Adrenal gland (tissue), 5 donors: Measurements from ENCODE around the gene TOR2A.

Experiments
- CTCF ChIP-seq, 6 experiments: fragments of 450-650 bp in 4 of 6; fragments of 200-600 bp in 2 of 6; sonication (generic) in 1 of 6; IDR thresholded peaks; 1 replicate in 5 of 6; 2 replicates in 1 of 6; pipeline versions ENCODE4 v1.5.1 to v1.8.0; 2016 to 2021; ENCODE audit warnings: antibody characterized with exemption in 6 of 6, mild to moderate bottlenecking in 2 of 6, moderate library complexity in 1 of 6
- POLR2A ChIP-seq, 2 donors: fragments of 450-650 bp; IDR thresholded peaks; one replicate each; pipeline ENCODE4 v1.6.1; 2017; ENCODE audit warnings: antibody characterized with exemption in 2 of 2, mild to moderate bottlenecking in 2 of 2, moderate library complexity in 1 of 2
- donor health status: DM: no; HTN: no; CAD: no.

GRCh38 chr9:127767410-127767809 lies 32.3 kb upstream of the TOR2A start:
- TF ChIP-seq CTCF (IDR thresholded peaks at IDR 0.05) = no peak
- no peak for TF ChIP-seq POLR2A (IDR thresholded peaks at IDR 0.05)
